Fibroblast of skin of right biceps (primary cell): Measurements from ENCODE around the gene NUB1.

Source experiments
- DNase-seq: peaks from one replicate; pipeline ENCODE4 v3.0.0-alpha.2; 2013

Gene NUB1

DNA sequence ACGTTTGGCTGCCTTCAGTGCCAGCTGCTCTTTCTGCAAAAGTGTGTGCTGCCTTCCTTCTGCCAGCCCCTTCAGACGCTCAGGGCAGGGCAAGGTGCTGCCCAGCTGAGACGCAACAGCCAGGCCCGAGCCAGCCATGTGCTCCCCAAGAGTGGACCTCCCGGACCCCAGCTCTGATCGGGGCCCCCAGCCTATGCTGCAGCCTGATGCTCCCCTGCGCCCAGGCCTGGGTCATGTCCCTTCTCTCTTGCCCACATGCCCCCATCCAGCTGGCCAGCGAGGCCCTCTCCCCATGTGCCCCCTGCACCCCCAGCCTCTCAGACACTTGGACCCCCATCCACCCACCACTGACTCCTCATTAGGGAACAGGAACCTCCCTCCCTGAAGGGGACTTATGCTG, 50.4 kb downstream of the NUB1 start:
- no peak for DNase-seq

DNA sequence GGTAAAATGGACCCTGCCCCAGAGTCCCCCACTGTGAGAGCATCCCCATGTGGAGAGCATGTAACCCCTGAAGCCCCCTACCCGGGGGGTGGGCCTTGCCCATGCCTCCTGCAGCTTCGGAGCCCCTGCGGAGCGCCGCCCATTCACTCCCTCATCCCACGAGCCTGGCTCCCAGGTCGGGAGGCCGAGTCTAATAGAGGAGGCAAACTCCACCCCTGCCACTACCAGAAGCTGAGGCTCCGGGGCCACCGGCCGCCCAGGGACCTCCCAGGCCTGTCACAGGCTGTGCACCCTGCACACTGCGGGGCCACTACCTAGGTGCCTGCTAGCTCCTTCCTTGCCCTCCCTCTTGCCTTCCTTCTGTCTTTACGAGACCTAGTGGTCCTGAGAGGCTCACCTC, 50.8 kb downstream of the NUB1 start:
- no peak for DNase-seq

DNA sequence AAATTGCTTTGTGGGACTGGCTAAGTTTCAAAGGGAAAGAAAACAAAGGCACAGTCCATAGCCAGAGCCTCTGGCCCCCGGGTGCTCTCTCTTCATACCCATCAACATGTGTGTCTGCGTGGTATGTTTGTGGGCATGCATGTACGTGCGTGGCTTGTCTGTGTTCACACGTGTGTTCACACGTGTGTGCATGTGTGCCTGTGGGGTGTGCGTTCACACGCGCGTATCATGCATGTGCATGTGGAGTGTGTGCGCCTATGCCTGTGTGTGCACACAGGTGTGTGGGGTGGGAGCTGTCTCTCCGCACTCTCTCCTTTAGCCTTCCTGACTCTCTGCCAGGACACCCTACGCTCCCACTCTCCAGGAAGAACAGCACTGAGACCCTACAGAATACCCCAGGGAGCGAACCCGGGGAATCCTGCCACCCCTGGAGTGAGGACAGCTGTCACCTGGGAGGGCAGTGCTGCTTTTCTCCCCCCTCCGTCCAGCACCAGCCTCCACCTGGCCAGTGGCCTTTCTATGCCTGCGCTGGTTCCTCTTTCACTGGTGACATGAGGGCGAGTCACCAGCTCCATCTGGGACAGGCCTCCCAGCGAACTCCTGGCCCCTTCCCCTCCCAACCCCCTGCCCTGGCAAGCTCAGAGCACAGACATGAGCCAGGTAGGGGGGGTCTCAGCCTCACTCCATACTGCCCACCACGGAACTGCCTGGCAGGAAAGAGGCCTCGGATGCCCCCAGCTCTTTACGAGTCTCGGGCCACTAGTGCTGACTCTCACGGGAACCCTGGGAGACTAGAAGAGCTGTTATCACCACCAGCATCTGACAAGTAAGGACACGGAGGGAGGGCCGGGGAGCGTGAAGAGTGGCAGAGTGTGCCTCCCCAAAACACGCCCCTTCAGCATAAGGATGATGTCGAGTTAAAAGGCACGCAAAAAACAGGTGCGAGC, 51.7 kb downstream of the NUB1 start:
- DNase-seq: no peak

DNA sequence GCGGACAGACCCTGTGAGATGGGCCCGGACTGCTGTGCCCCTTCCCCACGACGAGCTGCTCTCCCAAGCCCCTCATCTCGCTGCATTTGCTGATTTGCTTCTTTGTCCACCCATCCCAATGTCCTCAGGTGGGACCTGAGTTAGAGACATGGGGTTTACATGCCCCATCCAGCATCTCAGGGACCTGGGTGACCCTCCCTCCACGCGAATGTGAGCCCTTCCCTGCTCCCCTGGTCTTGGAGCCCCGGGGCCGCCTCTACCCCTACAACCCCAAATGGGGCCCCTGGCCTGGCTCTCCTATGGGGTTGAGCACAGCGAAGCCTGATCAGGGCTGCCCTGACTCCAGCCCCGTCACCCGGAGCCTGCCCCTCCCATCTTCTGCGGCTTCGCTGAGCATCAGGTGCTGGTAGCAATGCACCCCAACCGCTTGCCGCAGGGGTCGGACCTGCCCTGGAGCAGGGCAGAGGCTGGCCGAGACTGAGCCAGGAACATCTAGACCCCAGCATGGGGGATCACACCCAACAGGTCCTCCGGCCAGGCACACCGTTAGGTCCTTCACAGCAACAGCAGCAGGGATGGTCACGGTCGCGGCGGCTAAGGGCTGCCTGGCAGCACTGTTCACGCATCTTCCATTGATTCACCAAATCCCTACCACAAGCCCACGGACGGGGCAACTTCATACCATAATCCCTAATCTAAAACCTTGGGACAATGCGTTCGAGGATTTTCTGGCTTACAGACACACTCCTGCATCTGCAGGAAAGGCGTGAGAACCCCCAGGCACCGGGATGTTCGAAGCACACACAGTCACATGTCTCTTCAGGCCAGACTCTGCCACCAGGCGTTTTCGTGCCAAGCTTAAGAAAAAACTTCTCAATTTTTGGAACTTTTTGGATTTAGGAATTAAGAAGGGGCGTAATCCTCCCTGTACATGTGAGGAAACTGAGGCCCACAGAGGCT, 52.7 kb downstream of the NUB1 start:
- DNase-seq: no peak

DNA sequence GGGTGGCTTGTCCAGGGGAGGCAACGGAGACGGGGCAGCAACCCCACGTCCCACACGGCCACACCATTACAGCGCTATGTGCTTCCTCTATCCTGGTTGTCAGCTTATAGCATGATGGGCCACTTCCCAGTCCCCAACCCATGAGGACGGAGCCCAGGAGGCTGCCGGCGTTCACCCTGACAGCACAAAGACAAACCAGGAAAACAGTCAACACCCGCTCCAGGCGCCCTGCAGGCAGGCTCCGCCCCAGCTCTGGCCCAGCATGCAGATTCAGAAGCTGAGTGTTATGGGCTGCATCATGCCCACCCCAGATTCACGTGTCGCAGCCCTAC, 53.4 kb downstream of the NUB1 start:
- no peak for DNase-seq

DNA sequence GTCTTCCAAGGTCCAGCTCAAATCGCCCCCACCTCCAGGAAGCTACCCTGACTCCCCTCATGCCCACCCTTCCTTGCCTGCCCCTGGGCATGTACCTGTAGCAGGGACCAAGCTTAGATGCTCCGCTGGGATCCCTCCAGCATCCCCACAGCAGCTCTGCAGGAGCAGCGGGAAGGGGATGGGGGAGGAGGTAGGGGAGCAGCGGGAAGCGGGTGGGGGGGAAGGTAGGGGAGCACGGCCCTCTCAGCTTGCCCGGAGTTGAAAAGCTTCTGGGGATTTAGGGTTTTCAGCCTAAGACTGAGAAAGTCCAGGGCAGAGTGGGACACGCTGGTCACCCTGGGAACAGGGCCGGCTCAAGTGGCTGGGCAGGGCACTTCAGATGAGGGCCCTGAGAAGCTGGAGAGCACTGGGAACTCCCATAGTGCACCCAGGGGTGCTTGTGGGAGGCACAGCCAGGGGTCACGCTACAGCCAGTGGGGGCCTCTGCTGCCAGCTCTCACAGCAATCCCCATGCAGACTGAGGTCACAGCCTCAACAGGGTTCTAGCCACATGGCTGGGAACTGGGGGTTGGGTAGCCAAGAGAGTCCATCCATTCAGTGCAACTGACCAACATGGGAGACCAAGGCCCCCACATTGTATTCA, 54.8 kb downstream of the NUB1 start:
- DNase-seq: no peak

- no peak for DNase-seq
Measured at GRCh38 chr7:151397026-151397425, 55.4 kb downstream of the NUB1 start.

DNA sequence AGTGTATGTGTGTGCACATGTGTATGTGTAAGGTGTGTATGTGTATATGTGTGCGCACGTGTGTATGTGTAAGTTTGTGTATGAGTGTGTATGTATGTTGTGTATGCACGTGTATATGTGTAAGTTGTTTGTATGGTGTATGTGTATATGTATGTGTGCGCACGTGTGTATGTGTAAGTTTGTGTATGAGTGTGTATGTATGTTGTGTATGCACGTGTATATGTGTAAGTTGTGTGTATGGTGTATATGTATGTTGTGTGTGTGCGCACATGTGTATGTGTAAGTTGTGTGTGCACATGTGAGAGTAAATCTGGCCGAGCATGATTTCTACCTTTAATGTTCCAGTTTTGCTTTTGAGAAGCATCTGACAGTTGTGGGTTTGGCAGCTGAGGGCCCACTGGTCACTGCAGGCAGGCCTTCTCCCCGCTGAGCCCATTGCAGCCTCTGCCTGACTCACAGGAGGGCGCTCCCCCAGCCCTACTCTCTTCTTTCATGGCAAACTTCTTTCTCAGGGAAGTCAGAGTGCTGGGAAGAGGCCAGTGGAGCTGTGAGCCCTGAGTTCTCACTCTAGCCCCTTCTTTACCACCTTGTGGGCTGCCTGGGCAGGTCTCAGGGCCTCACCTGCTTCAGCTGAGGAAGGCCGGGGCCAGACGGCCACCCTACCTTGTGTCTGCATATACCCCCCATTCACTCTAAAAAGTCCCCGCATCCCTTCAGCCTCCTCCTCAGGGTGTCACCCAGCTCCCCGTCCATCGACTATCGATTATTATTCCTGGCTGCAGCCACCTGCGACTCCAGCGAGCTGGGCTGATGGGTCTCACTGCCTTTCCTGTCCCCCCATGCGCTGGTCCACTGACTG, 57.1 kb downstream of the NUB1 start:
- DNase-seq: no peak

DNA sequence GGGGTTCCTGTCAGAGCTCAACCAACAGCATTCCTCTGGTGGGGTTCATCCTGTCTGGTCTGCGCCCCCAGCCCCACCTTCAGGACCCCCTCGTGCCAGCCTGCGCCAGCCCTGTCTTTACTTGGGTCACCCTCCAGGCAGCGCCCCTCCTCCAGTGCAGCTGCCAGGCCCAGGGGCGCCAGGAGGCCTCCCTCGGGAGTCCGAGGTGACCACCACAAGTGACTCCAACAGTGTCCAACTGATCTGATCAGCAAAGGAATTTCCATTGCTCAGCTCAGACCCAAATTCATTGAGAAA, 57.6 kb downstream of the NUB1 start:
- DNase-seq: no peak

DNA sequence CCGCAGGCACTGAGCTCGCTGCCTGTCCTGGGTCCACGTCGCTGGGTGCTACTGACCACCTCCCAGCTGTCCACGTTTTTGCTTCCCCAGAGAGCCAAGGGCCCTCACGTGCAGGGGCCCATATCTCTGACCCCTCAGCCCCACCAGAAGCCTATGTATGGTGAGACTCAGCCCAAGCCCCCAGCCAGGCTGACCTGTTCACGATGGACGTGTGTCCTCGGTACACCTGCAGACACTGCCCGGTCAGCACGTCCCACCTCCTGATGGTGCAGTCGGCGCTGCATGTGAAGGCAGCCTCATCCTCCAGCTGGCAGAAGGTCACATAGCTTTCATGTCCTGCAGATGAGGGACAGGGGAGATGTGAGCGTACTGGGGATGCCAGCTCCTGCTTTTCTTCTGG, 58.3 kb downstream of the NUB1 start:
- no peak for DNase-seq

DNA sequence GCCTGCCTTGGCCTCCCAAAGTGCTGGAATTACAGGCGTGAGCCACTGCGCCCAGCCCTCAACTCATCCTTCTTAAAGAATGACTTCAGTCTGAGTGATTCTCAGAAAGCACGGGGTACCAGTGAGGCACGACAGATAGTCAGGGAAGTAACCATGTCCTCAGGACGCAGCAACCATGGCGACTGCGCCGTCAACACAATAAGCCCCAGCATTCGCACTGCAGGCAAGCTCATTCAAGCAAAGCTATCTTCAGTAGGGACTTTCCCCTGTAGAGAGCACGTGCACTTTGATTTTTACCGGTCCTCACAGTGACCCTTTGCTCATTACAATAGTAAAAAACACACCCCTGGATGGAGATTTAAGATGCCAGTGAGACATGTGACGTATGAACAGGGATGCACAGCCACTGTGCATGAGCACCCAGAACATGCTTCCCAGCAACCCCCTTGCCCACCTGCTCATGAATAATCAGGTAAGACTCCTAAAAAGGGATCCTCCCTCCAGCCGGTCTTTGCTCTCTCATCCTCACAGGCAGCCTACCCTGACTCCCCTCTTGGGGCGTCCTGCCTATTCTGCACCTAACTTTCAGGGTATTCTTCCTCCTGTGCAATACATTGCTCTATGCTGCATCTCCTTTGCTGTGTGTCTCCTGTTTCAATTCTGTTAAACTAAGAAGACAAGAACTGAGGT, 59.2 kb downstream of the NUB1 start:
- no peak for DNase-seq

DNA sequence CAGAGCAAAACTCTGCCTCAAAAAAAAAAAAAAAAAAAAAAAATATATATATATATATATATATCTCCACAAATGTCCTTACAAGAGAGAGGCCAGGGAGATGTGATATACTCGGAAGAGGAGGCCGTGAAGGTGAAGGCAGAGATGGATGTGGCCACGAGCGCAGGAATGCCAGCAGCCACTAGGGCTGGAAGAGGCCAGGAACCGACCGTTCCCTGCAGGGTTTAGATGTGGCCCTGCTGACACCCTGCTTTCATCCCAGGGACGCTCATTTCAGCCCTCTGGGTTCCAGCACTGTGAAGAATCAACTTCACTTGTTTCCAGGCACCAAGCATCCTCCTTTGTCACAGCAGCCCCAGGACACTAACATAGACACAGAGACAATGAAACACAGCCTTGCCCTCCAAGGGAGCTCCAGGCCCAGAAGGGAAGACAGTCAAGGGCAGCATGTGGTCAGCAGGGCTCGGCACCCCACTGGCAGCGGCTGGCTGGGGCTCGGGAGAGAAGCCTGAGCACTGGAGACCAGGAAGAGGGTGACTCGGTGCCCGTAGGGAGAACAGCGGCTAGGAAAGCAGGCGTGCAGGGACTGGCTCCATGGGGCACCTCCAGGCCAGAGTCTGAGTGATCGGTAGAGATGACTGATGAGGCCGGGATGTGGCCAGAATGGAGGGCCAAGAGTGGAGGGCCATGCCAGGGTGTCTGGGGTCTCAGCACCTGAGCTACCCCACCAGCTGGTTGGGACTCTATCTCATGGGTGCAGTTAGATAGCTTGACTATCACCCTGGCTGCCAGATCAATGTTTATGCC, 60.6 kb downstream of the NUB1 start:
- DNase-seq: no peak

GRCh38 chr7:151403764-151404163, 62.2 kb downstream of the NUB1 start:
- DNase-seq: no peak

- no peak for DNase-seq
Measured at GRCh38 chr7:151404216-151405011, 62.8 kb downstream of the NUB1 start.

DNA sequence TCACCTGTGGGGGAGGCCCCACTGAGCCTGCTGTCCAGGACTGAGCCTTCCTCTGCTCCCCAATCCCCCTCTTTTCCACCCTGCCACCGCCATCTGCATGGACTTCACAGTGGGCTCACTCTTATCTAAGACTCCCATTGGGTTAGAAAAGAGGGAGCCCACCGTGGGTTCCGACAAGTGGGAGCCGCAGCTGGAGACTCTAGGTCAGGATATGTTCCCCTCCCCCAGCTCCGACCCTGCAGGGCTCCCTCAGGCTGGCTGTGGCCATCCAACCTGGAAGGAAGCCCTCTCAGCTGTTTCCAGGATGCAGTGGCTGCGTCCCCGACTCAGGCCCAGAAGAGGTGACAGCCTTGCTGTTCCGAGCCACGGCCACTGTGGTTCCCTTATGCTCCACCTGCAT, 63.4 kb downstream of the NUB1 start:
- no peak for DNase-seq

- DNase-seq: no peak
Measured at GRCh38 chr7:151405588-151405987, 64.0 kb downstream of the NUB1 start.

- DNase-seq: no peak
Measured at GRCh38 chr7:151406051-151406875, 64.7 kb downstream of the NUB1 start.

- DNase-seq: no peak
Measured at GRCh38 chr7:151406886-151407583, 65.4 kb downstream of the NUB1 start.

- no peak for DNase-seq
Measured at GRCh38 chr7:151408498-151408838, 66.9 kb downstream of the NUB1 start.
